GM18861 (cell line): ENCODE results near the gene NFATC1.

Experiments
- ATAC-seq: cut with Tn5 transposase; IDR thresholded peaks from one replicate; pipeline ENCODE4 v1.9.1; 2021; ENCODE audit not compliant: unreplicated experiment

Gene NFATC1

DNA sequence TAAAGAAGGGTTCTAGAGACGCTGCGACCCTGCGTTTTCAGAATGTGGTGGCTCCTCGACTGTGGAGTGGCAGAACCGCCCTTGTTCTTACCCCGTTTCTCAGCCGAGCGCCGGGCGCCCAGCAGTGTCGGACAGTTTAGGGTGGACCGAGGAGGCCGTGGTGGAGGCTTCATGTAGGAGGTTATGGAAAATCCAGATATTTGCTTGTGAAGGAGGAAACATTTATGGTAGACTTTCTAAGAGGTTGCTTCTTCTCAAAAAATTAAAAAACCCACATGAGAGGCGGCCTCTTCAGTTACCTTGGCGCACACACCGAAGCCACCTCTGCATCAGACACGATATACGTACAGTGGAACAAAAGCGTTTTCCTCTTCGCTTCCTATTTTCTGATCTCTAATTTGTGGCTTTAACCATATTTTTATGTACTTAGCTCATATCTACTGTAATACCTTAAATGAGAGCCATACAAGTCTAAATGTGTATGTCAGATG is 120.8 kb downstream of the NFATC1 start:
- ATAC-seq: no peak

DNA sequence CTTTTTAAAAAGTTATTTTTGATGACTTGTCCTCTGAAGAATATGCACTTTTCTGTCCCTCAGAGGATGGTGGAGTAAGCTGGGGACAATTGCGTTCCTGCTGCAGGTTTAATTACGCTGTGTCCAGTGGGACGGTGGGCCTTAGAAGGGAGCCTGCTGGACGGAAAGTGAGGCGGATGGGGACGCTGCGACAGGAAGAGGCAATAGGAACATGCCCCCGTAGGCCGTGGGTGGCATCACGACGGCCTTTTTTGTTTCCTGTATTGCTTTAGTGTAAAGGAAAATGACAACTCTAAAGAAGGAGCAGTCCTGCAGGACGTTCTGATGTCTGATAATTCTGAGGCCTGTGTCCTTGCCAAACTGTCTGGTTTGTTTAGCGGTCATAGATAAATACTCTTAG is 121.6 kb downstream of the NFATC1 start:
- no peak for ATAC-seq

DNA sequence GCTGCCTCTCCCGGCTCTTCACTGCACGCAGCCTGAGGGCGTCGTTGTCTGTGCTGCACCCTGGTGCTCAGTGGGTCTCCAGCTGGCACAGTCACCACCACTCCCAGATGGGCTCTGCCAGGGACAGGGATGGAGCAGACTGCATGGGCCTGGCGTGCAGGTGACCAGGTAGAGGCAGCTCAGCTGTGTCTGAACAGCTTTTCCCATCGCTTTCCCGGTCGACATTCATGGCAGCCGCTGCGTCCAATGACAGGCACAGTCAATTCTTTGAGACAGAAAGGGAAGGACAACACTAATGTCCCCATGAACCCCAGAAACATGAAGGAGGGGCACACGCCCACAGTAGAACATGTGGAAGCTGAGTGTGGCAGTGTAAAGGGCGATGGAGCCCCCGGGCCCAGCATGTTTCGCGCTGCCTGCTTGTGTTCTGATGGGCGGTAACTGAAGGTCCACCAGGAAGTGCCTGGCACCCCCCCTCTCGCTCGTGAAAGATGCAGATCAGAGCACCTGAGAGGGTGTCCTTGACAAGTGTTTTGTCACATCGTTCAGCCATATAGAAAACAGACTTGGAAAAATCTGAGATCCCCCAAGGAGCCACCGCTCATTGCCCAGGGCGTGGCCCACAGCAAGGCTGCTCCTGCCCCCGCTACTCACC is 122.4 kb downstream of the NFATC1 start:
- ATAC-seq: no peak

DNA sequence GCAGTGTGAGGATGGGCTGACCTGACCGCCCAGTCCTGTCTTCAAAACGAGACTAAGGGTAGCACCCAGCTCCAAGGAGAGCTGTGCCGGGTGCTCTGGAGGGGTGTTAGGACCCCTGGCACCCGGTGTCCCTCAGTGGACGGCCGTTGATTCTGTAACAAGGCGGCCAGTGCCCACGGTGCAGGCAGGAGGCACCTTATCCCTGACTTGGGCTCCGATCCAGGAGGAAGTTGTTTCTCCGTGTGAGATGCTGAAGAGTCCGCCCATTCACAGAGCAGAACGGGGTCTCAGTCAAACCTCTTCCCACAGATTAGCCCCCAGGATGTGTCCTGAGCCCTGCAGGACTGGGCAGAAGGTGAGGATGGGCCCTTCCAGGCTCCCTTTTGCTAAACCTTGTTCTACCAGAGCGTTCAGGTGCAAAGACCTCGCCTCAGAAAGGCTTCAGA is 123.0 kb downstream of the NFATC1 start:
- ATAC-seq: no peak

DNA sequence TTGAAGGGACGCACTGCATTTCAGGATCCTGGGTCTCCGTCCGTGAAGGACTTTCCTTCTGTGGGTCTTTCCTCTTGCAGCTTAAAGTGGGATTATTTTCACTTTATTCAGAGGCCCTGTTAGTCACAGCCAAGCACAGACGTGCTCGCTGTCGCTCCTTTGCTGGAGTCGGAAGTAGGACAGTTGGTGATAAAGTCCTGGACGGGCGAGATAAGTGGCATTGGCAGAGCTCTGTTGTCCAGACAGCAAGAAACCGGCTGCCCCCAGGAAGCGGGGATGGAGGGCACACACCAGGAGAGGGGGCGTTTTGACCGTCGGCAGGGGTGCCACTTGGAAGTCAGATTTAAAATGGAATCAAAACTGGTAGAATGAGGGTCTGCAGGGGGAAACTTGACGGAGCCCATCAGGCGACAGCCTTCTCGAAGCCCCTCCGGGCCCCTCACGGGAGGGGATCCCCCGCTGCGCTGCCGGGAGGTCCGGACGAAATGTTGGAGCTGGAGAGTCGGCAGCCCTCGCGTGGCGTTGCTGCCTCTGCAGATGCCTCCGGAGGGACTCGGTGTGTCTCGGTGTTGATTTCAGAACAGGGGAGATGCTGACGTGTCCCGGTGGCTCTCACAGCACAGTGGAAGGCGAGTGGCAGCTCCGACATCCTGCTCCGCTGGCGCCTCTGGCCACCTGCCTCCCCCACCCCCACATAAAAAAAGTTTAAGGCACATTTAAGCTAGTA is 124.2 kb downstream of the NFATC1 start:
- ATAC-seq: no peak

DNA sequence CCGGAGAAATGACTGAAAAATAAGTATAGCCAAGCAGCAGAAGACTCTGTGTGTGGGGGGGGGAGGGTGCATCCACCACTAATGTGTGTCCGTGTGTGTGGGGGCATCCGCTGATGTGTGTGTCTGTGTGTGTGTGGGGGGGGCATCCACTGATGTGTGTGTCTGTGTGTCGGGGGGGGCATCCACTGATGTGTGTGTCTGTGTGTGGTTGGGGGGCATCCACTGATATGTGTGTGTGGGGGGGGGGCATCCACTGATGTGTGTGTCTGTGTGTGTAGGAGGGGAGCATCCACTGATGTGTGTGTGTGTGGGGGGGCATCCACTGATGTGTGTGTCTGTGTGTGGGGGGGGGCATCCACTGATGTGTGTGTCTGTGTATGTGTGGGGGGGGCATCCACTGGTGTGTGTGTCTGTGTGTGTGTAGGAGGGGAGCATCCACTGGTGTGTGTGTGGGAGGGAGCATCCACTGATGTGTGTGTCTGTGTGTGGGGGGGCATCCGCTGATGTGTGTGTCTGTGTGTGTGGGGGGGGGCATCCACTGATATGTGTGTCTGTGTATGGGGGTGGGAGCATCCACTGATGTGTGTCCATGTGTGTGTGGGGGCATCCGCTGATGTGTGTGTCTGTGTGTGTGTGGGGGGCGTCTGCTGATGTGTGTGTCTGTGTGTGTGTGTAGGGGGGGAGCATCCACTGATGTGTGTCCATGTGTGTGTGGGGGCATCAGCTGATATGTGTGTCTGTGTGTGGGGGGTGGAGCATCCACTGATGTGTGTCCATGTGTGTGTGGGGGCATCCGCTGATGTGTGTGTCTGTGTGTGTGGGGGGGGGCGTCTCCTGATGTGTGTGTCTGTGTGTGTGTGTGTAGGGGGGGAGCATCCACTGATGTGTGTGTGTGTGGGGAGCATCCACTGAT is 125.0 kb downstream of the NFATC1 start:
- no peak for ATAC-seq

DNA sequence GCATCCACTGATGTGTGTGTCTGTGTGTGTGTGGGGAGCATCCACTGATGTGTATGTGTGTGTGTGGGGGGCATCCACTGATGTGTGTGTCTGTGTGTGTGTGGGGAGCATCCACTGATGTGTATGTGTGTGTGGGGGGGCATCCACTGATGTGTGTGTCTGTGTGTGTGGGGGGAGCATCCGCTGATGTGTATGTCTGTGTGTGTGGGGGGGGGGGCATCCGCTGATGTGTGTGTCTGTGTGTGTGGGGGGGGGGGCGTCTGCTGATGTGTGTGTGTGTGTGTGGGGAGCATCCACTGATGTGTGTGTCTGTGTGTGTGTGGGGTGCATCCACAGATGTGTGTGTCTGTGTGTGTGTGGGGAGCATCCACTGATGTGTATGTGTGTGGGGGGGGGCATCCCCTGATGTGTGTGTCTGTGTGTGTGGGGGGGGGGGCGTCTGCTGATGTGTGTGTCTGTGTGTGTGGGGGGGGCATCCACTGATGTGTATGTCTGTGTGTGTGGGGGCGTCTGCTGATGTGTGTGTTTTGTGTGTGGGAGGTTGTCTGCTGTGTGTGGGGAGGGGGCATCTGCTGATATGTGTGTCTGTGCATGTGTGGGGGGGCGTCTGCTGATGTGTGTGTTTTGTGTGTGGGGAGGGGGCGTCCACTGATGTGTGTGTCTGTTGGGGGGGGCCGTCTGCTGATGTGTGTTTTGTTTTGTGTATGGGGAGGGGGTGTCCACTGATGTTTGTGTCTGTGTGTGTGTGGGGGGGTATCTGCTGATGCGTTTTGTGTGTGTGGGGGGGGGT is 125.9 kb downstream of the NFATC1 start:
- no peak for ATAC-seq

DNA sequence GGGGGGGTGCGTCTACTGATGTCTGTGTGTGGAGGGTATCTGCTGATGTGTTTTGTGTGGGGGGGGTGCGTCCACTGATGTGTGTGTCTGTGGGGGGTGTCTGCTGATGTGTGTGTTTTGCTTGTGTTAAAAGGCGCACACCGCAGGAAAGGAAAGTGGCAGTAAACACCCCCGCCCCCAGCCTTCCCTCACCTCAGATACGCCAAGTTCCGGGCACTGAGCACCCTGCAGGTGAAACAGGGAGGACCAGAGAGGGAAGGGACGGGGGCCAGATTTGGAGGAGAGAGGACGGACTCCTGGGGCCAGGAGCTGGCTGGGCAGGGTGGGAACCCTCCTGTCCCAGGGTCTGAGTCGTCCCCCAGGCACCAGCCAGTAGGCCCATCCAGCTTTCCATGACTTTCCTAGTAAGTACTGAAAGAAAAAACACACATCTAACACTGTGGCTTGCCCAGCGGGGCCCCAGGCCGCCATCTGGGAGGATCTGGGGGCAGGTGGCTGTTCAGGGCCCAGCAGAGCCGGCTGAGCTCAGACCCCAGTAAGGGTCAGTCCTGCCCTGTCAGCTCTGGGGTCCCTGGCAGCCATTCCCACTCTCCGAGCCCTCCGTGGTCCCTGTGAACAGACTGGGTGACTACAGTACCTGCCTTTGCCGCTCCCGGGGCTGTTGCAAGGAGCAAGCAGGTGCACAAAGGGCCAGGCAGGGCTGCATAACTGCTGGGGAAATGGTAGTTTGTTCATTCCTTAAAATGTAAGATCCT is 126.9 kb downstream of the NFATC1 start:
- ATAC-seq: peak; percentile 19

DNA sequence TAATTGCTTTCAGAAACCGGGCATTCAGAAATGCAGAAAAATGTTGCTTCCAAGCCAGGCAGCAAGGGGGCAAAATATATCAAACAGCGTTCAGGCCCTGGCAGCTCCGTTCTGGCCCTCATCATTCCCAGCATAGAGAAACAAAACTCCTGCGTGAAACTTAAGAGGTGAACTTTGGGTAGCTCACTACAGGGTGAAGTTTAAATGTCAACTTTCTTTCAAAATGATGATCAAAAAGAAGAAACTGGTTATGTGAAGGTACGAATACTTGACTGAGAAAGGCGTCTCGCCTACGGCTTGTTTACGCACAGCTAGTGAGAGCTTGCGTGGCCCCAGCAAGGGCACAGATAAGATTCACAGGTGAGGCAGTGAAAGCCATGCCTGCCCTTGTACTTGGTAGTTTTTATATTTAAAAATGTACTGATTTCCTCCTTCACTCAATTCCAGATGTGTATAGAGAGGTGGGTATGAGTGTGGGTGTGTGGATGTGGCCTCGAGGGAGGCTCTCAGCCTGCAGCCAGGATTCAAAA is 127.5 kb downstream of the NFATC1 start:
- ATAC-seq: peak; percentile 24

DNA sequence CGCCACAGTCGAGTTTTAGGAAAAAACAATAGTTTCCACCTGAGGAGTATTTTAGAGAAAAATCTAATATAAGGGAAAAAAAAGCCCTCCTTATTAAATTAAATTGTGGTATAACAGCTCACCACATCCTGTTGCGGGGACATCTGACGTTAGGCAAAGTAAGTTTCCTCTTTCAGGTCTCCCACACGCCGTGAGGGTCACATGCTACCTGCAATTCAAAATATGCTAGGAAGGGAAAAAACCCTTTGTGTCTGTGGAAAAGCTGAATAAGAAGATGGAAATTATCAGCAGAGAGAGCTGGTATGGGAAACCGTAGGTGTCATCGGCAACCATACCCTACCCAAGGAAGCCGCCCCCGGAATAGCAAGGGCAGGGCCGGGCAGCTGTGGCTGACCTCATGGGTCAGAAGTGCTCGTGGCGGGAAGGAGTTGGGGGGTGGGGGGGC is 128.0 kb downstream of the NFATC1 start:
- ATAC-seq: peak; percentile 59

DNA sequence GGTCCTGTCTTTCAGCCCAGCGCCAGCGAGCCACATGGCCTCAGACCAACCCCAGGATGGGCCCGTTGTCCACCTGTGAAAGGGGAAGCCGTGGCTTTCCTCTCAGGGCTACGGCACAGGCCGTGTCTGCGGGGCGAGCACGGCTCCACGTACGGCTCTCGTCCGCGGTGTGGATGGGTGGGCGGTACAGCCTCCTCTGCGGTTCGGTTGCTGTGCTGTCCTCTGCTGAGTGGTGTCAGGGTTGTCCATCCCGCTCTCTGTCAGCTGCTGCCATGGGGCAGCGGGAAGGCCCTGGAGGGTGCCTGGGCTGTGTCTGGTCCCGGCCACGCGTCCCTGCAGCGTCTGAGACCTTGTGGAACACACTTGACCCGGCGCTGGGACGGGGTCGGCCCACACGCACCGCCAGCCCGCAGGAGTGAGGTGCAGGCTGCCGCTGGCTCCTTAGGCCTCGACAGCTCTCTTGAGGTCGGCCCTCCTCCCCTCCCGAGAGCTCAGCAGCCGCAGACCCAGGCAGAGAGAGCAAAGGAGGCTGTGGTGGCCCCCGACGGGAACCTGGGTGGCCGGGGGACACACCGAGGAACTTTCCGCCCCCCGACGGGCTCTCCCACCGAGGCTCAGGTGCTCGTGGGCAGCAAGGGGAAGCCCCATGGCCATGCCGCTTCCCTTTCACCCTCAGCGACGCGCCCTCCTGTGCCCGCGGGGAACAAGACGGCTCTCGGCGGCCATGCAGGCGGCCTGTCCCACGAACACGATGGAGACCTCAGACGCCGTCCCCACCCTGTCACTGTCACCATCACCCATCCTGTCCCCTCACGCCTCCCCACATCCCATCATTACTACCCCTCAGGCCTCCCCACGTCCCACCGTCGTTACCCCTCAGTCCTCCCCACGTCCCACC is 128.7 kb downstream of the NFATC1 start:
- ATAC-seq: peak; percentile 4

DNA sequence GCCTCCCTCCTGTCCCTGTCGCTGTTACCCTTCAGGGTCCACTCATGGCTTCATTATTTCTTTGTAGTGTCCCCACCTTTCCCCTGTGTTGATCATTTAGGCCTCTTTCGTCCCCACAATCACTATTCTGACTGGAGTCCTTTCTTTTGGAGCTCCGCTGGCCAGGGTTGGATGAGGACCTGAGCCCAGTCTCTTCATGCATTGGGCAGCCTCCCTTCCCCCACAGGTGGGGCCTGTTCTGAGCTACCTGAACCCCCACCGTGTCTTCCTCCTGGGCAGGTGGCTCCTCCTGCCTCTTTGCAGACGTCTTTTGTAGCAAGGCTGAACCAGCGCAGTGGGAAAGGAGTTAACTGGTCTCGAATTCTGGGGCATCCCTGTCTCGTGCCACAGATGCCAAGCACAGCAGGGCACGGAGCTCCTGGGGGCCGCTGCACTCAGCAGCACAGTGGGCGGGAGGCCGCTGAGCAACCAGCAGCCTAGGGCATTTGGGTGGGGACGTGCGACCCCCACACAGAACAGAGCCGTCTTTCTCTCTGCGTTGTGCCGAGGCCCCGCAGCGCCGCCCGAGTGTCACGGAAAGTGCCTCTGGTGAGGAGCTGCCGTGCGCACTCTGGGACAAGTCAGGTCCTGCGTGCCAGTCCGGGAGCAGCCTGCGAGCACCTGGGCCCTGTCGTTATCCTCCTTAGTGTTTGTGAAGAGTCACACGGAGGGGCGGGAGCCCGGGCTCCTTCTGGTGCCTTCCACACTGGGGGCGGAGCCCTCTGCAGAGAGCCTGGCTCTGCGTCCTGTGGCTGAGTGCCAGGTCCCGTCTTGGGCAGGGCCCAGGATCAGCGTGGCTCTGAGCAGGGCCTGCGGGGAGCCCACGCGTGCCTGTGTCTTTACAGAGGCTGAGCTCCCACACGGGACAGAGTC is 130.1 kb downstream of the NFATC1 start:
- no peak for ATAC-seq

DNA sequence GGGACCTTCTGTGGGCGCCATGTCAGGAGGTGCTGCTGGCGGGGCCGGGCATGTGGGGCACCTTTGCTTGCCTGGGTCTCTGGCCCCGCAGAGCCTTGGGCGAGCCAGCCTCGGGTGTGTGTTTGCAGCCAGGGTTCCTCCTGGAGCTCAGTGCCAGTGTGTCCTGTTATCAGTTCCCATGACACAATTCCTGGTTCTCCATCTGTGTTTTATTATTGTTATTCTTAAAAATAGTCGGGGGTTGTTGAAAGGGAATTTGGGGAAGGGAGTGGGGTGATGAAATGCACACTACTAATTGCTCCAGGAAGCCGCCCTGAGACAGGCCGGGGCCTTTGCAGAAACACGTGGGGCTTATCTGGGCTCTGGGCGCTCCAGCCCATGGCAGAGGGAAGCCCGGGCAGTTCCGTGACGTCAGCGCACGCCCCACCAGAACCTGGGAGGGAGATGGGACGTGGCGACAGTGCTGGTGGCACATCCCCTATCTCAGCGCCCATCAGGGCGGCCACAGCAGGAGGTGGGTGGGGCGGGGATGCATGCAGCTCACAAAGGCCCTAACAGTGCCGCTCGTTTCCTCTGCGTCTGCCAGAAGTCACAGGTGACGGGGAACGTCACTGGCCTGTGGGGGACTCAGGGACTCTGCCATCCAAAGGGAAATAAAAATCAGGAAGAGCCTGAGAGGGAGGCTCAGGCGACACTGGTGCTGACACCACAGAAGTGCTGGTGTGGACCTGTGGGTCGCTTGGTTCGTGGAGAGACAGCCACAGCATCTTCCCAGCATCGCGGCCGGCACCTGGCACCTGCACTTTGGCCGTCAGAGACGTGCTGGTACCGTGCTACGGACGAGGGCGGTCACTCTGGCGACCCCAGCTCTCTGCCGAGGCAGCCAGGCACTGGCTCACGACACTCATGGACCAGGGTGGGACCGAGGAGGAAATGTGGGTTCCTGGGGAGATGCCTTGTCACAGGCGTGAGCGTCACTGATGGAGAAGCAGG is 131.0 kb downstream of the NFATC1 start:
- no peak for ATAC-seq

DNA sequence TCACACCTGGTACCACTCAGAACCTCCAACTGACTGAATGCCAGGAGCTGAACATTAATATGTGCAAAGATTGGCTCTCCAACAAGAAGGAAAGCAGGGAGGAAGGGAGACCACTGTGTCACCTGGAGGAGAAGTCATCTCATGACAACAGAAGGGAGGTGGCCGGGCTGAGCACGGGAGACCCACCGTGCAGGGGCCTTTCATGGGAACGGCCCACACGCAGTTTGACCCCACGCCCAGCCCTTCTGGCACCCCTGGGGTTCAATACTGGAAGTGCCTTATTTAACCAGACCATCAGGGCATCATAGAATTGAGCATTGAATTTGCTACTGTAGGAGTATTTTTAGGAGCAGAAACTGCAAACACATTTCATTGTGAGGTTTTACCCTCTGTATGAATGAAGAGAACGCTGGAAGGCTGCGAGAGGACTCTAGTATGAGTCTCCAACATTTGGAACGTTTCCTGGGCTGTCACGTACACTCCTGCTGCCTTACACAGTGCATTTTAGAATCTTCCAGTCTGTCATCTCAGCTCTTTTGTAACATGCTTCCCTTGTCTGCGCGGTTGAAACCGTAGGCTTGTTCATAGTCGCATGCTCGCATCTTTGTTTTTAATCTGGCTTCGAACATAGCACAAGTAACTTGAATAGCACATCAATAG is 132.1 kb downstream of the NFATC1 start:
- ATAC-seq: no peak

DNA sequence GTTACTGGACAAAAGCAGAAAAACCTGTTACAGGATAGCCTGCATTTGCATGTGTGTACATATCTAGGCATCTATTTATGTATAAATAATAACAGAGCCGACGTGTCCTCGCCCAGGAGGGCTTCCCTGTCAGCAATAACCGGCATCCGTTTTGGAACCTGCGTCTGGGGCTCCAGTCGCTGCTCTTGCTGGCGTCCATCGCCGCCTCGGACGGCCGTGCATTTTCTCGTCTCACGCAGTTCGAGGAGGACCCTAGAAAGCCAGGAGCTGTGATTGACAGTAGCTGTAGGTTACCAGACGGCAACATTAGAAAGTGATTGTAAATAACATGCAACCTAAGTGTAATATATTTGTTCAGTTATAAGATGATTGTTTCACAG is 132.6 kb downstream of the NFATC1 start:
- ATAC-seq: no peak

DNA sequence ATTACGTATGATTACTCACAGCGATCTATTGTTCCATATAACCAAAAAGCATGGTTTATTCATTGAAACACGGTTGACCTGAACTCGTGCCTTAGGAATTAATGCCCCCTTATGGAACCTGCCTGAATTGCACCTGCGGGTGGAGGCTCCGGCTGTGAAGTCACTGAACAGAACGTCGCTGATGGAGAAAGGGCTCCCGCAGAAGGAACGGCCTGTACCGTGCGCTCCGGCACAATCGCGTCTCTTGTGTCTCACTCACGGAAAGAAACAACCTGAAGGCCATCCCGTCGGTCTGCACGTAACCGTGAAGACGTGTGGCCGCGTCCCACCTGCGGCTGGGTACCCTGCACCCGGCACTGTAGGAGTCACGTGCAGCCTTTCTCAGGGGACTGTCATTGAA is 133.1 kb downstream of the NFATC1 start:
- no peak for ATAC-seq
